Calu3 (cell line): ENCODE data around the gene SERPINB1. TPM values are rescaled to one million over a fixed set of nuclear protein-coding genes. Genes with fewer than 3 reads are reported as not detected.

Experiments
- BruUV-seq: library from RNA; stranded (reverse); fragments of 400-500 nt; replicated peaks from 2 replicates; lab custom pipeline; 2021; lab: Mats Ljungman, UMichigan
- CTCF ChIA-PET: fragments of 300-600 bp; sonication (Branson Sonifier 250); formaldehyde crosslinking; loops from one replicate; lab custom pipeline; 2022; ENCODE audit warnings: antibody characterized with exemption; lab: Charles Lee
- DNase-seq: peaks from one replicate; pipeline ENCODE4 v3.0.0; 2022
- H3K27ac Mint-ChIP-seq: one replicate; pipeline ENCODE4 v1.8.0; 2022; ENCODE audit warnings: mixed read lengths; ENCODE audit not compliant: unreplicated experiment
- H3K27me3 Mint-ChIP-seq: one replicate; pipeline ENCODE4 v1.8.0; 2022; ENCODE audit warnings: mixed read lengths; ENCODE audit not compliant: unreplicated experiment
- H3K36me3 Mint-ChIP-seq: one replicate; pipeline ENCODE4 v1.8.0; 2022; ENCODE audit warnings: mild to moderate bottlenecking, moderate library complexity, mixed read lengths; ENCODE audit not compliant: insufficient read depth, unreplicated experiment
- H3K4me1 Mint-ChIP-seq: one replicate; pipeline ENCODE4 v1.8.0; 2022; ENCODE audit warnings: mild to moderate bottlenecking, low read depth, mixed read lengths; ENCODE audit not compliant: unreplicated experiment
- H3K4me3 Mint-ChIP-seq: one replicate; pipeline ENCODE4 v1.8.0; 2022; ENCODE audit warnings: mild to moderate bottlenecking, low read depth, moderate library complexity, mixed read lengths; ENCODE audit not compliant: unreplicated experiment
- H3K9me3 Mint-ChIP-seq: one replicate; pipeline ENCODE4 v1.8.0; 2022; ENCODE audit warnings: low read depth, mixed read lengths; ENCODE audit not compliant: unreplicated experiment
- CTCF ChIP-seq: fragments of 200-600 bp; IDR thresholded peaks from one replicate; pipeline ENCODE4 v1.8.0; 2022; ENCODE audit warnings: antibody characterized with exemption; ENCODE audit not compliant: unreplicated experiment
- intact Hi-C: fragments of 100-400 bp; cut with micrococcal nuclease; formaldehyde crosslinking; loops from one replicate; pipeline ENCODE4 v1.10.0; 2022; ENCODE audit not compliant: unreplicated experiment
- total RNA-seq: library from RNA; stranded (reverse); gene quantifications from 2 replicates; pipeline ENCODE4 v1.2.3, GENCODE V29; 2022

SERPINB1 gene
- total RNA-seq, 1 experiment from 2014 or later: 56.3 TPM

DNA sequence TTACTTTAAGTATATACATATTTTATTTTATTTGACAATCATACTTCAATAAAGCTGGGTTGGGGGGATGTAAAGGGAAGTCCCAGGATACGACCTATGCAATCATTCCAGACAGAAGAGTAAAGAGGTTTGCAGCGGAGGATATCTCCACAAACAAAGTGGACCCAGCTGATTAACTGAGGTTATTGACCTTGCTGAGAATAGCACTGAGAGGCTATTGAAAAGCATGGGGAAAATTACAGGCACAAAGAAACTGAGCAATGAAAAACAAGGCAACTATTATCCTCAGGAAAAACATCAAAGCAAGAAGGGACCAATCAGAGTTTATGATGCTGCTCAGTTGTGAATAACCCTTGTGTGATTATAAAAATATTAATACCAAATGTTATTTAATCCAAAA lies 32.6 kb downstream of the SERPINB1 start:
- DNase-seq: no peak
- Mint-ChIP-seq H3K27me3 (no peaks in the 10 kb centered on the region), H3K9me3 (no peaks in the 10 kb centered on the region), H3K4me3 (no peak overlapping the region), H3K27ac (no peak overlapping the region), H3K36me3 (no peaks in the 10 kb centered on the region), H3K4me1 (peaks cover 51% of the 10 kb centered on the region)
- BruUV-seq: no TSS peak
- CTCF ChIA-PET: interaction anchor here (1.5 kb wide), 1 partner anchor 30 kb away, joined by 7 read pairs; no protein-coding TSS in a partner anchor
- no peak for TF ChIP-seq CTCF
- intact Hi-C loops: no loop called here

GRCh38 chr6:2807342-2808090 lies 34.1 kb downstream of the SERPINB1 start:
- CTCF ChIA-PET: no interaction called here
- DNase-seq: no peak
- BruUV-seq: no TSS peak
- H3K9me3 Mint-ChIP-seq: no peaks in the 10 kb centered on the region
- intact Hi-C loops: no loop called here
- H3K4me3 Mint-ChIP-seq: no peak overlapping the region
- no peaks in the 10 kb centered on the region for H3K27me3 Mint-ChIP-seq
- no peaks in the 10 kb centered on the region for H3K36me3 Mint-ChIP-seq
- H3K4me1 Mint-ChIP-seq: peaks cover 51% of the 10 kb centered on the region
- no peak overlapping the region for H3K27ac Mint-ChIP-seq
- no peak for TF ChIP-seq CTCF

GRCh38 chr6:2806644-2807043 lies 35.0 kb downstream of the SERPINB1 start:
- no TSS peak for BruUV-seq
- Mint-ChIP-seq H3K4me3 (no peak overlapping the region), H3K27ac (no peak overlapping the region), H3K27me3 (no peaks in the 10 kb centered on the region), H3K9me3 (no peaks in the 10 kb centered on the region), H3K36me3 (no peaks in the 10 kb centered on the region), H3K4me1 (peaks cover 44% of the 10 kb centered on the region)
- CTCF ChIA-PET: no interaction called here
- no peak for TF ChIP-seq CTCF
- intact Hi-C loops: no loop called here
- no peak for DNase-seq

DNA sequence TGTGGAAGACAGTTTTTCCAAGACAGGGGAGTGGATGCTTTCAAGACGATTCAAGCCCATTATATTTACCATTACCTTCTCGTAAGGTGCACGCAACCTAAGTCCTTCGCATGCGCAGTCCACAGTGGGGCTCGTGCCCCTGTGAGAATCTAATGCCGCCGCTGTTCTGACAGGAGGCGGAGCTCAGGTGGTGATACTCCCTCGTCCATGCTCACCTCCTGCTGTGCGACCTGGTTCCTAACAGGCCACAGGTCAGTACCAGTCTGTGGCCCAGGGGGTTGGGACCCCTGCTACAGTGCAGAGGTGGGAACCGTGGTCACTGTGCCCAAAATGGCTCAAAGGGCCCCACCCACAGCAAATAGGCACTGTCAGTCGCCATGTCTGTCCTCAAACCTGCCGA lies 36.6 kb downstream of the SERPINB1 start:
- Mint-ChIP-seq H3K27ac (no peak overlapping the region), H3K9me3 (no peaks in the 10 kb centered on the region), H3K4me1 (peaks cover 31% of the 10 kb centered on the region), H3K27me3 (no peaks in the 10 kb centered on the region), H3K4me3 (no peak overlapping the region), H3K36me3 (no peaks in the 10 kb centered on the region)
- TF ChIP-seq CTCF: no peak
- no peak for DNase-seq
- intact Hi-C loops: no loop called here
- BruUV-seq: no TSS peak
- CTCF ChIA-PET: no interaction called here
